ENCODE measurements around the gene WWP2.

GRCh38 chr16:69726313-69727060 is 35.6 kb upstream of the WWP2 start, which contains the start of gene NQO1:
- TF ChIP-seq, protein P1, sequence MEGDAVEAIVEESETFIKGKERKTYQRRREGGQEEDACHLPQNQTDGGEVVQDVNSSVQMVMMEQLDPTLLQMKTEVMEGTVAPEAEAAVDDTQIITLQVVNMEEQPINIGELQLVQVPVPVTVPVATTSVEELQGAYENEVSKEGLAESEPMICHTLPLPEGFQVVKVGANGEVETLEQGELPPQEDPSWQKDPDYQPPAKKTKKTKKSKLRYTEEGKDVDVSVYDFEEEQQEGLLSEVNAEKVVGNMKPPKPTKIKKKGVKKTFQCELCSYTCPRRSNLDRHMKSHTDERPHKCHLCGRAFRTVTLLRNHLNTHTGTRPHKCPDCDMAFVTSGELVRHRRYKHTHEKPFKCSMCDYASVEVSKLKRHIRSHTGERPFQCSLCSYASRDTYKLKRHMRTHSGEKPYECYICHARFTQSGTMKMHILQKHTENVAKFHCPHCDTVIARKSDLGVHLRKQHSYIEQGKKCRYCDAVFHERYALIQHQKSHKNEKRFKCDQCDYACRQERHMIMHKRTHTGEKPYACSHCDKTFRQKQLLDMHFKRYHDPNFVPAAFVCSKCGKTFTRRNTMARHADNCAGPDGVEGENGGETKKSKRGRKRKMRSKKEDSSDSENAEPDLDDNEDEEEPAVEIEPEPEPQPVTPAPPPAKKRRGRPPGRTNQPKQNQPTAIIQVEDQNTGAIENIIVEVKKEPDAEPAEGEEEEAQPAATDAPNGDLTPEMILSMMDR (conservative IDR thresholded peaks at IDR 0.05; ENCODE audit: low read length): no peak
- no peak for TF ChIP-seq EZH2phosphoT487 (IDR thresholded peaks at IDR 0.05; ENCODE audit: borderline replicate concordance, low read depth, low read length)

All from OCI-LY7 (cell line).